DMS 273 (cell line): Measurements from ENCODE around the gene LIMK2.
A peak's percentile ranks its signal among the peaks of the same experiment; 100 is the strongest.
"Not testable (repeated sequence)": the region's sequence is repeated elsewhere in the genome, so short reads cannot be mapped to it uniquely, and the experiment has no call there.

Experiments used
- DNase-seq: peaks from one replicate; lab custom pipeline; 2025; ENCODE audit not compliant: unreplicated experiment; lab: John Stamatoyannopoulos, UW

LIMK2 gene

DNA sequence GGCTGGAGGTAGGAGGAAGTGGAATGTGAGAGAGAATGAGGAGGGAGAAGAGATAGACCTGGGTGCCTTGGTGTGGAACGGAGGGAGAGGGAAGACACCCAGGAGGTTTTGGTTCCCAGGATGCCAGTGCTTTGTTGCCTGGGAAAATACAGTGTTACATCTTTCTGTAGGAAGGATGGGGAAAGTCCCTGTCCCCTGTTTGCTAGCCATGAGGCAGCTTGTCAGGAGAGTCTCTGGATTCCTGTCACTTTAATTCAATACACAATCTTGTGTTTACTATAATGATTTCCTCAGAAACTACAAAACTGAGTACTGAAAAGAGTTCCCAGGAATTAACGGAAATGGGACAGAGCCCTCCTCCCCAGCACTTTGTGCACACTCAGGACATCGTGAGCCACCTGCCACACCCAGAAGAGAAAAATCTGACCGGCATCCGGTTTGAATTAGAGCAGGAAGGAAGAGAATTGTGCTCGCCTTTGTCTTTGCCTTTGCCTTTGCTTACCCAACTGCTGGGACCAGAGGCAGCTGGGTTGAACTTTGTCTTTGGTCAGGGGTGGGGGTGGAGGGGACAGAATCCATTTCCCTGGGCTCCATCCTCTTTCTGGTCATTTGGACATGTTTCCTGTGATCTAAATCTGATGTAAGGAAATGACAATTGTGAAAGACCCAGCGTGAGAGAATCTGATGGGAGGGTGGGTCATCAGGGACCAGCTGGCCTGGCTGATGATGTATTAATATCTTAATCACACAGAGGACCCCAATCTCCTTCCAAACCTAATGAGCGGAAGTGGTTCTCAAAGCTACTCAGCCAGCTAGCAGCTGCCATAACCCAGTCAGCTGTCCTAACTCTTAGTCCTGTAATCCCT, 1.3 kb upstream of the LIMK2 start:
- no peak for DNase-seq

DNA sequence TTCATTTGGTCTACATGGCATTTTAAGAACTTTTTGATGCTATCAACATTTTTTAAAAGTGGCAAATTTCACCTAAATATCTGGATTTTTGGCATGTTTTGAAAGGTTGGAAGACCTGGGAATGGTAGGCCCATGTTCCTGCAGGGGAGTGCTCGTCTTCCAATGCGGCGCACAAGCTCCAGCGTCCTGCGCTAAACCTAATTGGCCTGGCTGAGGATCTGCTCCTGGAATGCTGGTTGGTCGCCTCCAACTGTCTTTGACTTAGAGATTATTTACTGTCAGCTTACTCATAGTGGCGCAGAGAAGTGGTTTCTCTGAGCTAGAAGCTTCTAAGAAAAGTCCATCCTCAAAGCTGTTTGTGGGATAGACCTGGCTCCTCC, 626 bp upstream of the LIMK2 start:
- no peak for DNase-seq

DNA sequence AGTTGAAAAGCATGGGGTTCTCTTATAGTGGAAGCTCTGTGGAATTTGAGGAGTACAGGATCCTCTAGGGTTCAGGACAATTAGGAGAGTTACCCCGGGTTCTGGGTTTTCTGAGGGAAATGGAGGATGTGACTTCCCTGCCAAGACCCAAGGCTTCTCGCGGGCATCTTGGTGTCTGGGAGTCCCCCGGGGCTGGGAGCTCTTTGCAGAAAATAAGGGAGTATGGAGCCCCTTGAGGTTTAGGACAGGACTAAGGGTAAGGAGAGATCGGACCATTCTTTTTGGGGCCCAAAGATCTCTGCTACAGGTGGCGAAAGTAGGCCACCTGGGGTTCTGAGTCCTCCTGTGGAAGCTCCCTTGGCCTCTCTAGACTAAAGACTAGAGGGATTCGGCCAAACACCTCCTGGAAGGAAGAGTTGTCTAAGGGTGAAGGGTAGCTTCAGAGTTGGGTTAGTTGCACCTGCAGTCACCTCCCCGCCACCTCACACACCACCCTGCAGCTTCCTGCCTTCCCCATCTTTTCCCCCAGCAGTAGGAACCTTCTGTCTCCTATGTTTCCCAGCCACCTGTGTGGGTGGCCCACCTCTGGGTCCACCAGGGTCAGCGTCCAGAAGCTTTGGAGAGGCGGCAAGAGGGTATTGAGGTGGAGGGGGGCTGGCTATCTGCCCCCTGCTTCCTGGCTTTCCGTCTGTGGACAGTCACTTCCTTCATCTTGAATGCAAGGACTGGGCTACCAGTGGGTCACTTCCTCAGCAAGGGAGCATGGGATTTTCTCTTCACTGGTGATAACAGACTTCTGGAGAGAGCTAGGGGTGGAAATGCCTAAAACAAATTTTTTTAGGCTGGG, 908 bp downstream of the LIMK2 start:
- DNase-seq: no peak

DNA sequence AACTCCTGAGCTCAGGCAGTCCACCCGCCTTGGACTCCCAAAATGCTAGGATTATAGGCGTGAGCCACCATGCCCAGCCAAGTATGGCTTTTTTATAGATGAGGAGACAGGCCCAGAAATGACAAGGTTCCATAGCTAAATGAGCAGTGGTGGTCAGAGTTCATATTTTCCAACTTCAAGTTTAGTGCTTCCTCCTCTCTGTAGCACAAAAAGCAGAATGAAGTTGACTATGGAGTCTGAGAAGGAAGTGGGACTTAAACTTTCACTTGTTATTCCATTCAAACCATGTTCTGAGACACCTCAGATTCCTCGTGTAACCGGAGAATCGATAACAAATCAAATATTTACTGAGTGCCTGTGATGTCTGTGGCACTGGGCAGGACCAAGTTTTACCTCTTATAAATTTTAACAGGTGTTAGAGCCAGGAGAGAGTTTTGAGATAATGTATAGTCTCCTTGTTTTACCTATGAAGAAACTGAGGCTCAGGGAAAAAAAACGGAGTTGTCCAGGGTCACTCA, 3.0 kb downstream of the LIMK2 start:
- DNase-seq: no peak

DNA sequence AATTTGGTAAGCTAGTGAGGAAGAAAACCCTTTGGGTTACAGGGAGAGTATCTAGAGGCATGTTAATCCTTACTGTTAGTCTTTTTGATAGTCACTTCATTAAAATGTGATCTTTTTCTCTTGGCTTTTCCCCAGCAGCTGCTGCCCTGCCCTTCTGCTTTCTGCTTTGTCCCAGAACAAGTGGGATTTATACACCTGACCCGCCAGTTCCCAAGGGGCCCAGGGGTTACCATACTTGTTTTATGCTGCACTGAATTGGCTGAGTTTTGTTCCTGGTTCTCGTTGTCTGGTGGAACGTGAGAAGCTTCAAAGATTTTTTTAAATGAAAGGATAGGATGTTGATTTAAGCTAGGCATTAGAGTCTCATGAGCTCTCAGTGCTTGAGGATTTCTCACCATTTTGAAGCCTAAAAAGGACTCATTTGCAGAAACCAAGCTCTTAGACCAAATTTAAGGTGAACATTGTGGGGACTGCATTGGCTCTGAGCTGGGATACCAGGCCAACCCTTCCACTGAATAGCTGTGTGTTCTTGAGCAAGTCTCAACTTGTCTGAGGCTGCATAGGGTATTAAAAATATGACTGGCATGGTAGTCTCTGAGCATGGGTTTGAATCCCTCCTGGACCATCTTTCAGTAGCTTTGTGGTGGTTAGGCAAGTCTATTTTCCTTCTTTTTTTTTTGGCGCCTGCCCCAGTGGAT, 6.6 kb downstream of the LIMK2 start:
- DNase-seq: peak; percentile 17

DNA sequence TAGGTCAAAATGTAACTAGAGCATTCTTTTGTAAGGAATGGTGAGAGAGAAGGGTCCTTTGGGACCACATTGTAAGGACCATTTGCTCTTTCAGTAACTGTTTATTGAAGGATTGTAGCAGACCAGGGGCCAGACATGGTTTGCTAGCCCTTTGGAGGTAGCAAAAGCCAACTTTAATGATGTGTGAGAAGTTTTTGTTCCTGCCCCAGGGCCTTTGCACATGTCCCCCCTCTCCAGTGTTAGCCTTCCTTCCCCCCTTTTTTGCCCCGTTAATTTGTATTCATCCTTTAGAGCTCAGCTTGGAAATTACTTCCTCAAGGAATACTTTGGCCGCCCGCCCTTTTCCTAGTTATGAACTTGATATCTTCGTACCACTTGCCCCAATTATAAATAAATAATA, 9.0 kb downstream of the LIMK2 start:
- no peak for DNase-seq

- DNase-seq: no peak
These were observed 10.6 kb downstream of the LIMK2 start for GRCh38 chr22:31222736-31223135.

- DNase-seq: no peak
These were observed 11.7 kb downstream of the LIMK2 start for GRCh38 chr22:31223786-31224191.

- DNase-seq: not testable (repeated sequence)
These were observed 12.6 kb downstream of the LIMK2 start for GRCh38 chr22:31224691-31225090.

DNA sequence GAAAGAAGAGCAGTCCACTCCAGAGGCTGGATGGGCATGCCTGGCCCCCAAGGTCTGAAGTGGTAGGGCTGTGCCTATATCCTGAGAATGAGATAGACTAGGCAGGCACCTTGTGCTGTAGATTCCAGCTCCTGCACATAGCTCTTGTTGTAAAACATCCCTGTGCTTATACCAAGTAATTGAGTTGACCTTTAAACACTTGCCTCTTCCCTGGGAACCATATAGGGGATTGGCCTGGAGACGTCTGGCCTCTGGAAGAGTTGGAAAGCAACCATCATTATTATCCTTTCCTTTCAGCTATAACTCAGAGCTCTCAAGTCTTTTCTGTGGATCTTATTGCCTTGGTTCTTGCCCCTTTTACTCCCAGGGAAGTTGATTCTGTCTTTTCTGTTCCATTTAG, 15.1 kb downstream of the LIMK2 start:
- peak; percentile 12 for DNase-seq

DNA sequence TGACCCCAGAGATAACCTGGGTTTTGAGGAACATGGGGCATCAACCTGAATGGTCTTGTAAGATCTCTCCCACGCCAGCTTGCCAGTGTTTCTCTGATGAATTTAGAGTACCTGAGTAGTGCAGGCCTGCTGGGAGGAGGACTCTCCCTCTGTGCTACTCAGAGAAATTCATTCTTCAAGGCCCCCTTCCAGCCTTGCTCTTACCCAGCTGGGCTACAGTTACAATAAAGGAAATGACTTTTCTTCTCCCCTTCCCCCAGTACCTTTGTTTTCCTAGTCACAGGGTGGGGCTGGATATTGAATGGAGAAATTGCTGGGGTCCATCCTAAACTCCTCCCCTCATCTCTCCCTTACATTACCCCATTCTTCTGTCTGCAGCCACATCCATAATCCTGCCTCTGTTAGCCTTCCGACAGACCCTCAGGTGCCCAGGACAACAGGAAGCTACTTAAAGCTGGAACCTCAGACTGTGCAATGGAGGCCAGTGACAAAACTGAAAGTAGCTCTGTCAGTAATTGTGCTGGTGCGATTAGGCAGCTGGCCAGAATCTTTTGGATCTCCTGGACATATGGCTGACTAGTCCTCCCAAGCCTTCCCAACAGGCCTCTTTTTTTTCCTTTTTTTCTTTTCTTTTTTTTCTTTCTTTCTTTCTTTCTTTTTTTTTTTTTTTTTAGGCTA, 17.4 kb downstream of the LIMK2 start:
- peak; percentile 83 for DNase-seq

DNA sequence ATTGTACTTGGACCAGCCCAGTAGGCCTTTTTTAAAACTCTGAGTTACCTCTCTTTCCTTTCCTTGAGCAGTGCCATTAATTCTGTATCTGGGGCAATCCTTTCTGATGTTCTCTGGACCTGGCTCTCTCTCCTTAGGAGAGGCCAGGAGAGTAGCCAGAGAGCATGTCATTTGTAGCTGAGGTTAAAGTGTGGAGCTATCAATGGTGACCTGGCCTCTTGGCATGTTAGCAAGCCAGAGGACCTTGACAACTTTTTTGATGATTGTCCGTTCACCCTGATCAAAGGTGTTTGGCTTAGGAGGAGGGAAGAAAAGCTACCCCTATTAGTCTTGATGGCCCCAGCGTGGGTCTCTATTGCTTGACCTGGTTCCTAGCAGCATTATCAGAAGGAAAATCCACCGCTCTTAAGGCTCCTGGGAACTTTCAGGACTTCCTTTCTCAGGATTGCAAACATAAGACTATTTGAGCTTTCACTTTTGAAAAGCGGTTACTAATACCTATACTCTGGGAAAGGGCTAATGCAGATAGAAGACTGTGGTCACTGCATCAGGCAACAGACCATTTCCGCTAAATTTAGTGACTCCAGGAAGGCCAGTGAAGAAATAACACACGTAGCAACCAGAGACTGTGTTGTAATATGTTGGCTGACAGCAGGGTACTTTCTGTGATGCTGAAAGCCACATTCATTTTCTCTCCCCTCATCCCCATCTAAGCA, 18.2 kb downstream of the LIMK2 start:
- DNase-seq: no peak

DNA sequence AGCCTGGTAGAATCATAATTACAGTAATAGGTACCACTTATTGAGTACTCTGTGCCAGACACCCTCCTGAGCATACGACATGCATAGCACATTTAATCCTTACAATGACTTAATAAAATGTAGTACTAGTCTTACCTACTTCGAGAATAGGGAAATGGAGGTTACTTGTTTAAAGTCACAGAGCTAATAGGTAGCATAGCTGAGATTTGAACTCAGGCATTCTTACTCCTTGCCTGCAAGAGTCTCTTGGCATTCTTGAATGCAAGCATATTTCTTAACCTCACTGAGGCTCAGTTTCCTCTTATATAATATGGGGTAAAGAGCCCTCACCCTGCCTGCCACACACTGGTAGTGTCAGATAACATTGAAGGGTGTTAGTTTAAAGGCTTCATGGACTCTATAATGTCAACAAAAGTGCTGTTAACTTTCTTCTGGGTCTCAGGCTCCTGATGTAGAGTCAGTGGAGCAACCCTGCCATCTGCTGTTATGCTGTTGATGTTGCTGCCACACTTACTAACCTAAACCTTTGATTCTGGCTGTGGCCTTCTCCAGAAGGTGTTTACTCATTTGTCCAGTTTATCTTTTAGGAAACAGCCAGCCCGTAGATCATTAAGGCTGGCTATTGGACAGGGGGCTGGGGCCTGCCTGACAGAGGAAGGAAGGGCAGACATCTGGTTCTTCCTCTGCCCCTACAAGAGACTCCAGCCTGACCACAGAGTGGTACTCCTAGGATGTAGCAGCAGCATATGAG, 18.9 kb downstream of the LIMK2 start:
- peak; percentile 75 for DNase-seq

DNA sequence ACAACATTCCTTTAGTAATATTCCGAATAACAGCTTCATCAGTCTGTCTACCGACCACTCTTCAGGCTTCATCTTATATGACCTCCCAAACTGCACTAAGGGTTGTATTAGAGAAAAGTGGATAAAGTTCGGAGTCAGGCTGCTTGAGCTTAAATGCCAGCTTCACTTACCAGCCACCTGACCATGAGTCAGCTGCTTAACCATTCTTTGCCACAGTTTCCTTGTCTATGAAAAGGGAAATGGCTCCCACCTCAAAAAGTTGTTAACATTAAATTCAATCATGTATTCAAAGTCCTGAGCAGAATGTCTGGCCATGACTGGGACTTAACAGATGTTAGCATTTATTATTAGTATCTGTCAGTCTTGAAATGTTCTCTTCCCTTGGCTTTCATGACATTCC, 20.9 kb downstream of the LIMK2 start:
- DNase-seq: no peak

DNA sequence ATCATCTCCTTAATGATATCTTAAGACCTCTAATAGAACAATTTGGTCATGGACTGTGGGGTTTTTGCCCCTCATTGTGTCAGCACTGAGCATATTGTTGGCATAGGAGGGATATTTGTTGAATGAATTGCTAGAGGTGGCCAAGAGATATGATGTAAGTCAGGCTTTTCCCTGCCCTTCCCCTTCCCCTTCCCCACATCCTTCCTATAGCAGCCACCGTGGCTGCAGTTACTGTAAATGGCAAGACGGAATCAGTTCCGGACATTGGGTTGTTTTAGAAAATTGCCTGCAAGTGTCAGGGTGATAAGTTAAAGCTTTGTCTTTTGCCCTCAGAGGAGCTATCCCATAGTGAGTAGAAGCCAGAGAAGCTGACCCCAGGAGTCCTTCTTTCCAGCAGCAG, 23.0 kb downstream of the LIMK2 start:
- DNase-seq: no peak

- not testable (repeated sequence) for DNase-seq
These were observed 23.9 kb downstream of the LIMK2 start for GRCh38 chr22:31236044-31236443.

DNA sequence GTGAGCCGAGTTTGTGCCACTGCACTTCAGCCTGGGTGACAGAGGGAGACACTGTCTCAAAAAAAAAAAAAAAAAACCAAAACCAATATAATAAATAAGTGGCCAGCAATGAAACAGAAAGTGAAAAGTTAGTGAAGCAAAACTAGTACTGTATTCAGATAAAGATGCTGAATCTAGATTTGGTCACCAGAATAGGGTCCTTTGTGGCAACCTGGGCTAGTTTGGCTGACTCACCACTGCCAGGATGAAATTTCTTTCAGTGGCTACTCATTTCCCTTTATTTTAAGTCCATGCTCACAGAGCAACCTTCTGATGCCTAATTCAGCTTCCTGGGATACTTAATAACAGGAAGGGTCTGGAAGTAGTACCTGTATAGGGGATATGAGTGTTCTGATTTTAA, 26.0 kb downstream of the LIMK2 start:
- no peak for DNase-seq

DNA sequence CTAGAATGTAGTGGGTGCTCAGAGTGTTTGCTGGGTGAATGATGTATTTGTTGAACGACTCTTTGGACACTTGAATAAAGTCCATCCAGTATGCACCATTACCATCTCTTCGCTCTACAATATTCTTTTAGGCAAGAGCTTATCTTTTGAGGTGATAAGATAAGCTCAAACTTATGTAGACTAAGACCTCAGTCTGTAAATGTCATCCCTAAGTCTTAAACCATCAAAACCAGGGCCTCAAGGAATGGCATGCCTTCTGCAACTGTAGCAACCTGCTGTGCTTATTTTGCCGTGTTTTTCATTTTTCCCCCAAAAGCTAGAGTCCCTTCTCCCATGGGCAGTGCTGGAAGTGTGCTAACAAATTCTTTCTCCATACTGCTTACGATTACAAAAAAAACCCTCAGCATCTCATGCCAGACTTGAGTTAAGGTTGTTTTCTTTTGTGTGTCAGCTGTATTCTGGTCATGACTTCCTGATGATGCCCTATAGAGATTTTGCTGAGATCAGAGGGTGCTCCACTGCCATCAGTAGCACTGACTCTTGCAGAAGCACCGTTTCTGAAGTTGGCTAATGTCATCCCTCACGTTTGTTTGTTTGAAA, 27.8 kb downstream of the LIMK2 start:
- DNase-seq: no peak

- DNase-seq: no peak
These were observed 29.1 kb downstream of the LIMK2 start for GRCh38 chr22:31241200-31241599.
